Mononuclear cell (primary cell): ENCODE data around the gene MLF1. TPM values are rescaled to one million over a fixed set of nuclear protein-coding genes. Genes with fewer than 3 reads are reported as not detected.
A peak's percentile ranks its signal among the peaks of the same experiment; 100 is the strongest.

ENCODE experiments used
- H3K27me3 ChIP-seq: 2 replicates; pipeline ENCODE4 v1.6.0; 2011; ENCODE audit warnings: low read length, control low read depth; ENCODE audit not compliant: insufficient read depth
- H3K4me1 ChIP-seq: 2 replicates; pipeline ENCODE4 v1.5.1; 2011; ENCODE audit warnings: mild to moderate bottlenecking, low read length, control low read depth; ENCODE audit not compliant: insufficient read depth
- H3K4me3 ChIP-seq: 2 replicates; pipeline ENCODE4 v1.5.1; 2011; ENCODE audit warnings: mild to moderate bottlenecking, low read length, moderate library complexity
- H3K9me3 ChIP-seq: 2 replicates; pipeline ENCODE4 v1.5.1; 2011; ENCODE audit warnings: low read depth, mild to moderate bottlenecking, control low read depth, low read length
- total RNA-seq: library from RNA; depleted of rRNA; stranded (reverse); fragments of >200 nt; gene quantifications from one replicate; pipeline ENCODE4 v1.2.3, GENCODE V29; 2012

MLF1 gene
- total RNA-seq, 1 donor = 0.73 TPM

- Histone ChIP-seq H3K27me3 (no peaks in the 10 kb centered on the region), H3K9me3 (no peaks in the 10 kb centered on the region), H3K4me3 (no peak overlapping the region), H3K4me1 (peaks cover 15% of the 10 kb centered on the region)
These were observed 71.0 kb downstream of the MLF1 start for GRCh38 chr3:158642005-158642404.

- Histone ChIP-seq H3K4me3 (no peak overlapping the region), H3K4me1 (peaks cover 15% of the 10 kb centered on the region), H3K27me3 (no peaks in the 10 kb centered on the region), H3K9me3 (no peaks in the 10 kb centered on the region)
These were observed 71.6 kb downstream of the MLF1 start for GRCh38 chr3:158642474-158643210.

GRCh38 chr3:158644345-158644908 lies 73.4 kb downstream of the MLF1 start, which contains the start of gene GFM1:
GFM1 (plus strand) TSS chr3:158644527; CDS start chr3:158644635, 108 bp downstream.
- Histone ChIP-seq H3K9me3 (no peaks in the 10 kb centered on the region), H3K4me1 (peaks cover 15% of the 10 kb centered on the region), H3K4me3 (peak within 1 kb of the TSS; percentile 93), H3K27me3 (no peaks in the 10 kb centered on the region)

GRCh38 chr3:158649791-158650190 lies 78.8 kb downstream of the MLF1 start:
- Histone ChIP-seq H3K4me3 (no peak overlapping the region), H3K27me3 (no peaks in the 10 kb centered on the region), H3K4me1 (peaks cover 13% of the 10 kb centered on the region), H3K9me3 (no peaks in the 10 kb centered on the region)

- H3K27me3 ChIP-seq = no peaks in the 10 kb centered on the region
- no peaks in the 10 kb centered on the region for H3K4me1 ChIP-seq
- H3K4me3 ChIP-seq = no peak overlapping the region
- H3K9me3 ChIP-seq = no peaks in the 10 kb centered on the region
These were observed 80.2 kb downstream of the MLF1 start for GRCh38 chr3:158651192-158651591.

- Histone ChIP-seq H3K4me3 (no peak overlapping the region), H3K9me3 (no peaks in the 10 kb centered on the region), H3K4me1 (no peaks in the 10 kb centered on the region), H3K27me3 (no peaks in the 10 kb centered on the region)
These were observed 81.5 kb downstream of the MLF1 start for GRCh38 chr3:158652463-158652862.

Other genes with a start within 250 kb of the MLF1 start
- gene GFM1, start 73.3 kb downstream of the MLF1 start, total RNA-seq = 34.0 TPM
- 2.7 TPM for gene LXN, start 101.5 kb downstream of the MLF1 start, total RNA-seq
- gene RARRES1, start 161.3 kb downstream of the MLF1 start, total RNA-seq = not detected
- 91.4 TPM for gene MFSD1, start 230.9 kb downstream of the MLF1 start, total RNA-seq